OCI-LY3 (cell line): ENCODE measurements around the gene NDUFB10.

ENCODE experiments used
- H2AFZ ChIP-seq: fragments of 200-600, 300-600 bp; shearing (Covaris generic); 2 replicates; pipeline ENCODE4 v1.6.0; 2014; ENCODE audit warnings: antibody characterized with exemption, low read depth, low read length
- H3K27ac ChIP-seq: fragments of 200-600, 300-600 bp; sonication (generic); 2 replicates; pipeline ENCODE4 v1.5.1; 2014; ENCODE audit warnings: mild to moderate bottlenecking, low read length, moderate library complexity, mixed read lengths
- H3K27me3 ChIP-seq: fragments of 200-600, 300-600 bp; sonication (generic); 2 replicates; pipeline ENCODE4 v1.6.1; 2014; ENCODE audit warnings: low read depth, low read length, mixed read lengths
- H3K36me3 ChIP-seq: fragments of 200-600, 300-600 bp; sonication (generic); replicated peaks from 2 replicates; pipeline ENCODE3; 2014; ENCODE audit warnings: low read depth, low read length, mixed read lengths
- H3K4me1 ChIP-seq: fragments of 300-600, 200-600 bp; sonication (generic); 2 replicates; pipeline ENCODE4 v1.6.1; 2014; ENCODE audit warnings: low read length, mixed read lengths
- H3K4me2 ChIP-seq: fragments of 200-600, 300-600 bp; sonication (generic); 2 replicates; pipeline ENCODE4 v1.6.1; 2014; ENCODE audit warnings: low read length, mixed read lengths
- H3K4me3 ChIP-seq: fragments of 300-600, 200-600 bp; sonication (generic); 2 replicates; pipeline ENCODE4 v1.5.1; 2014; ENCODE audit warnings: antibody characterized with exemption, mild to moderate bottlenecking, low read length, moderate library complexity
- H3K79me2 ChIP-seq: fragments of 300-600, 200-600 bp; shearing (Covaris generic); 2 replicates; pipeline ENCODE4 v1.6.1; 2014; ENCODE audit warnings: mild to moderate bottlenecking, low read length, mixed read lengths
- H3K9ac ChIP-seq: fragments of 300-600, 200-600 bp; shearing (Covaris generic); 2 replicates; pipeline ENCODE4 v1.6.0; 2014; ENCODE audit warnings: mild to moderate bottlenecking, low read length, moderate library complexity
- H3K9me3 ChIP-seq: fragments of 200-600, 300-600 bp; shearing (Covaris generic); 2 replicates; pipeline ENCODE4 v1.6.1; 2014; ENCODE audit warnings: low read length, mixed read lengths; ENCODE audit not compliant: insufficient read depth
- H4K20me1 ChIP-seq: fragments of 200-600, 300-600 bp; sonication (generic); 2 replicates; pipeline ENCODE4 v1.6.1; 2016; ENCODE audit warnings: low read length, mixed read lengths; ENCODE audit not compliant: insufficient read depth
- EZH2phosphoT487 ChIP-seq: fragments of 200-600 bp; shearing (Covaris generic); IDR thresholded peaks from 2 replicates; pipeline ENCODE4 v1.6.1; 2018; ENCODE audit warnings: antibody characterized with exemption, mixed run types, low read depth
- TF ChIP-seq, protein P1 (sequence below): fragments of 200-600, 300-600 bp; sonication (generic); IDR thresholded peaks from 2 replicates; pipeline ENCODE4 v1.5.1; 2014; ENCODE audit warnings: antibody characterized with exemption, low read length, low read depth

The NDUFB10 gene

DNA sequence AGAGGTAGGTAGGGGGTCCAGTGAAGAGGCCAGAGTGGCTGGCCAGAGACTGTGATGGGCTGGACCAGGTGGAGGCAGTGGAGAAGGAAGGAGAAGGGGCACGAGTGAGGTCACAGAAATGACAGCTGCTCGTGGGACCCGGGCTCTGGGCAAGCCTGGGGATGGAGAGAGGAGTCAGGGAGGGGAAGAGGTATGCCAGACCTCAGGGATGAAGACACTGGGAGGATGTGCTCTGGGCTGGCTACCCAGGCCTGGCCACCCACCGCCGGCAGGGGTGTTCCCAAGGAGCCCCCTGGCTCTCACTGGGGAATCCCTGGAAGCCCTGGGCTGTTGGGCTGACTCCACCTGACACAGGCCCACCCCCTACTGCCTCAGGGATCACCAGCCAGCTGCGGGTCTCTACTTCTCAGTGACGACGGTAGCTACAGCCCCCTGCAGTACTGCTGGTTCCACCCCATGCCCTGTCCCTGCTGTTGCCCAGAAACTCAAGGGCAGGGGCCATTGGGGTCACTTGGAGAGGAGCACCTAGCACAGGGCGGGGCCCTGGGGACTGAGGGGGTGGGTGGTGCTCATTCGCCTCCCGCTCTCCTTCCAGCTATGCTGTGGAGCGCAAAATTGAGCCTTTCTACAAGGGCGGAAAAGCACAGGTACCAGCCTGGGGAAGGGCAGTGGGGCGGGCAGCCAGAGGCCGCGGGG lies 14.3 kb downstream of the NDUFB10 start:
- no peak overlapping the region for H3K9ac ChIP-seq
- no peaks in the 10 kb centered on the region for H3K27me3 ChIP-seq
- no peak overlapping the region for H2AFZ ChIP-seq
- peaks cover 18% of the 10 kb centered on the region for H3K36me3 ChIP-seq
- 0 out of 2 replicates have a peak overlapping the region, but pooled peaks have one; percentile 20 for H3K4me2 ChIP-seq
- H3K27ac ChIP-seq, result no peak overlapping the region
- no peak overlapping the region for H3K4me3 ChIP-seq
- H3K9me3 ChIP-seq, result no peaks in the 10 kb centered on the region
- peaks cover 36% of the 10 kb centered on the region for H3K79me2 ChIP-seq
- peaks cover 14% of the 10 kb centered on the region for H3K4me1 ChIP-seq
- no peak for TF ChIP-seq EZH2phosphoT487
- no peaks in the 10 kb centered on the region for H4K20me1 ChIP-seq

GRCh38 chr16:1974157-1975070 lies 15.1 kb downstream of the NDUFB10 start:
- TF ChIP-seq EZH2phosphoT487, result no peak
- TF ChIP-seq, protein P1, sequence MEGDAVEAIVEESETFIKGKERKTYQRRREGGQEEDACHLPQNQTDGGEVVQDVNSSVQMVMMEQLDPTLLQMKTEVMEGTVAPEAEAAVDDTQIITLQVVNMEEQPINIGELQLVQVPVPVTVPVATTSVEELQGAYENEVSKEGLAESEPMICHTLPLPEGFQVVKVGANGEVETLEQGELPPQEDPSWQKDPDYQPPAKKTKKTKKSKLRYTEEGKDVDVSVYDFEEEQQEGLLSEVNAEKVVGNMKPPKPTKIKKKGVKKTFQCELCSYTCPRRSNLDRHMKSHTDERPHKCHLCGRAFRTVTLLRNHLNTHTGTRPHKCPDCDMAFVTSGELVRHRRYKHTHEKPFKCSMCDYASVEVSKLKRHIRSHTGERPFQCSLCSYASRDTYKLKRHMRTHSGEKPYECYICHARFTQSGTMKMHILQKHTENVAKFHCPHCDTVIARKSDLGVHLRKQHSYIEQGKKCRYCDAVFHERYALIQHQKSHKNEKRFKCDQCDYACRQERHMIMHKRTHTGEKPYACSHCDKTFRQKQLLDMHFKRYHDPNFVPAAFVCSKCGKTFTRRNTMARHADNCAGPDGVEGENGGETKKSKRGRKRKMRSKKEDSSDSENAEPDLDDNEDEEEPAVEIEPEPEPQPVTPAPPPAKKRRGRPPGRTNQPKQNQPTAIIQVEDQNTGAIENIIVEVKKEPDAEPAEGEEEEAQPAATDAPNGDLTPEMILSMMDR, result no peak
- Histone ChIP-seq H4K20me1 (no peaks in the 10 kb centered on the region), H3K4me1 (peaks cover 14% of the 10 kb centered on the region), H2AFZ (no peak overlapping the region), H3K4me2 (no peak overlapping the region), H3K27me3 (no peaks in the 10 kb centered on the region), H3K79me2 (peaks cover 36% of the 10 kb centered on the region), H3K9me3 (no peaks in the 10 kb centered on the region), H3K36me3 (peaks cover 21% of the 10 kb centered on the region), H3K9ac (no peak overlapping the region), H3K4me3 (no peak overlapping the region), H3K27ac (no peak overlapping the region)

- no peak overlapping the region for H2AFZ ChIP-seq
- no peak overlapping the region for H3K4me2 ChIP-seq
- TF ChIP-seq EZH2phosphoT487, result no peak
- TF ChIP-seq, protein P1, result no peak
- H3K9ac ChIP-seq, result no peak overlapping the region
- no peak overlapping the region for H3K4me3 ChIP-seq
- no peaks in the 10 kb centered on the region for H4K20me1 ChIP-seq
- no peaks in the 10 kb centered on the region for H3K27me3 ChIP-seq
- H3K79me2 ChIP-seq, result peaks cover 34% of the 10 kb centered on the region
- peaks cover 11% of the 10 kb centered on the region for H3K4me1 ChIP-seq
- no peaks in the 10 kb centered on the region for H3K9me3 ChIP-seq
- H3K27ac ChIP-seq, result no peak overlapping the region
- peaks cover 21% of the 10 kb centered on the region for H3K36me3 ChIP-seq
Observed at GRCh38 chr16:1975432-1976215, 16.3 kb downstream of the NDUFB10 start.

DNA sequence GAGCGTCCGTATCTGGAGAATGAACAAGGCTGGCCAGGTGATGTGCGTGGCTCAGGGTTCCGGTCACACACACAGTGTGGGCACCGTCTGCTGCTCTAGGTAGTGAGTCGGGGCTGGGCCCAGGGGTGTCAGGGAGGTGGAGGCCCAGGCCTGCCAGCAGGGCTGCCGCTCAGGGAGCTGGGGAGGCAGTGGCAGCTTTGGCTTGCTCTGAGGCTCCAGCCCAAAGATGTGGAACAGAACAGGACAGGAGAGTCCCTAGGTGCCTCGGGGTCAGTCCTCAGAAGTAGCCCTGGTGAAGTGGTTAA lies 16.8 kb downstream of the NDUFB10 start:
- no peak overlapping the region for H3K4me2 ChIP-seq
- no peak overlapping the region for H3K27ac ChIP-seq
- TF ChIP-seq, protein P1, result no peak
- no peak for TF ChIP-seq EZH2phosphoT487
- H3K4me3 ChIP-seq, result no peak overlapping the region
- no peaks in the 10 kb centered on the region for H3K9me3 ChIP-seq
- H4K20me1 ChIP-seq, result no peaks in the 10 kb centered on the region
- H3K4me1 ChIP-seq, result peaks cover 6% of the 10 kb centered on the region
- peaks cover 29% of the 10 kb centered on the region for H3K79me2 ChIP-seq
- H2AFZ ChIP-seq, result no peak overlapping the region
- no peaks in the 10 kb centered on the region for H3K27me3 ChIP-seq
- no peak overlapping the region for H3K9ac ChIP-seq
- H3K36me3 ChIP-seq, result peaks cover 21% of the 10 kb centered on the region
